H1 (cell line): ENCODE measurements around the gene KCNC1. TPM values are rescaled to one million over a fixed set of nuclear protein-coding genes. Genes with fewer than 3 reads are reported as not detected.

ENCODE experiments used
- RBBP5 ChIP-seq: IDR thresholded peaks from 2 replicates; pipeline ENCODE4 v1.7.1; 2012; ENCODE audit warnings: low read depth, mild to moderate bottlenecking, inconsistent platforms, low read length, moderate library complexity, borderline replicate concordance
- SIN3A ChIP-seq, 2 experiments: IDR thresholded peaks in 1 of 2; conservative IDR thresholded peaks in 1 of 2; 2 replicates each; pipeline ENCODE4 v1.6.1; 2011 to 2012; ENCODE audit warnings: low read length in 2 of 2, improper control_type of control experiment in 1 of 2, low read depth in 1 of 2, mild to moderate bottlenecking in 1 of 2
- polyA plus RNA-seq, 7 experiments: library from polyadenylated mRNA; depleted of rRNA in 3 of 7; stranded (reverse) in 5 of 7; unstranded in 2 of 7; fragments of >200 nt in 5 of 7; fragments of 200-250 nt in 2 of 7; gene quantifications; 1 replicate in 5 of 7; 2 replicates in 1 of 7; 4 replicates in 1 of 7; pipeline versions ENCODE4 v1.2.1 to v1.2.3, GENCODE V29; 2011 to 2013; ENCODE audit warnings: missing spikeins in 2 of 7, mixed read lengths in 2 of 7
- total RNA-seq: library from RNA; stranded (reverse); fragmentation: NEBNext Ultra II Directional; extraction: Animal tissue kit (Norgen Biotek cat#: 25700); gene quantifications from 2 replicates; pipeline ENCODE4 v1.2.1, GENCODE V29; 2021

The KCNC1 gene
- total and polyA plus RNA-seq, 2 of the 8 experiments (the other 6 are each of a cell fraction or from before 2014, with no cell fraction given), result 0.11 to 0.26 TPM

DNA sequence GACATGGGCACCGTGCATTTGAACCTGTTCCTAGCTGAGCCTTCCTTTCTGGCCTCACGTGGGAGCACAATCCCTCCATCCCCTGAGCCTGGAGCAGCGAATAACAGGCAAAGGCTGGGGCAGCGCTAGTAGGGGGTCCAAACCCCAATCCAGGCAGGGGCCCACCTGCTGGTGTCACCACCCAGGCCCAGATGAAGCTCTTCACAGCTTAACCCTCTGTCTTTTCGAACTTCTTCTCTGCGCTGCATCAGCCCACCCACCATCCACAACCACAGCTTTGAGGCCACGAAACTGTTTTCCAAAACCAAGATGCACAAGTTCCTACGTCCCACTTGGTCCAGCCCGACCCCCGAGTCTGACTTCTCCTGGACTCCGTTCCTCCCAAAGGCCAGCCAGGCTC, 11.5 kb downstream of the KCNC1 start (continued):
- TF ChIP-seq RBBP5 (no peak), SIN3A (conservative IDR thresholded peaks at IDR 0.05 in 1 of 2, IDR thresholded peaks at IDR 0.05 in 1 of 2; ENCODE audit: low read depth in 1 of 2, low read length in 2 of 2) (no peak)
